B cell (primary cell): ENCODE measurements around the gene TESK2. TPM values are rescaled to one million over a fixed set of nuclear protein-coding genes. Genes with fewer than 3 reads are reported as not detected.

Experiments
- ATAC-seq: fragments of 200-7000 bp; cut with Tn5 transposase; one replicate; pipeline ENCODE4 v1.10.0; 2021; ENCODE audit warnings: low read depth, mild to moderate bottlenecking, moderate number of reproducible peaks, moderate library complexity
- CTCF ChIA-PET: fragments of 350-600 bp; sonication (Branson Sonifier 250); formaldehyde crosslinking; loops from one replicate; lab custom pipeline; 2021; ENCODE audit warnings: antibody characterized with exemption, inconsistent platforms; lab: Charles Lee
- POLR2A ChIA-PET: fragments of 350-600 bp; sonication (Branson Sonifier 250); formaldehyde crosslinking; loops from one replicate; lab custom pipeline; 2021; ENCODE audit warnings: antibody characterized with exemption; lab: Charles Lee
- DNase-seq: peaks from one replicate; pipeline ENCODE4 v3.0.0; 2013
- H2AFZ ChIP-seq: 2 replicates; pipeline ENCODE4 v1.6.1; 2012; ENCODE audit warnings: mild to moderate bottlenecking, low read depth, low read length; ENCODE audit not compliant: insufficient read depth, poor library complexity, severe bottlenecking
- H3K27ac ChIP-seq, 2 donors: 1 replicate in 1 of 2; 2 replicates in 1 of 2; pipeline ENCODE4 v1.5.1; 2012 to 2013; ENCODE audit warnings: low read length in 2 of 2, mild to moderate bottlenecking in 2 of 2, moderate library complexity in 1 of 2
- H3K27me3 ChIP-seq, 4 experiments: fragments of 200-600 bp in 1 of 4; sonication (generic) in 1 of 4; replicated peaks in 1 of 4; 1 replicate in 2 of 4; 2 replicates in 2 of 4; pipeline versions ENCODE4 v1.6.1 to v1.7.0; 2013 to 2016; ENCODE audit warnings: low read length in 3 of 4, mild to moderate bottlenecking in 2 of 4, mixed read lengths in 1 of 4, moderate library complexity in 1 of 4; ENCODE audit not compliant: insufficient read depth in 4 of 4, control insufficient read depth in 3 of 4; ENCODE audit errors: control extremely low read depth in 1 of 4
- H3K36me3 ChIP-seq, 2 experiments: replicated peaks in 1 of 2; 1 replicate in 1 of 2; 2 replicates in 1 of 2; pipeline versions ENCODE4 v1.6.1 to v1.7.1; 2013; ENCODE audit warnings: low read length in 1 of 2; ENCODE audit not compliant: insufficient read depth in 2 of 2, control insufficient read depth in 1 of 2; ENCODE audit errors: control extremely low read depth in 1 of 2, extremely low read depth in 1 of 2
- H3K4me1 ChIP-seq, 2 donors: fragments of 200-600 bp in 1 of 2; sonication (generic) in 1 of 2; 1 replicate in 1 of 2; 2 replicates in 1 of 2; pipeline versions ENCODE4 v1.5.1 to v1.6.1; 2013 to 2017; ENCODE audit warnings: low read length in 2 of 2; ENCODE audit not compliant: control insufficient read depth in 2 of 2, insufficient read depth in 2 of 2
- H3K4me2 ChIP-seq: replicated peaks from 2 replicates; pipeline ENCODE3; 2012; ENCODE audit warnings: mild to moderate bottlenecking, low read depth, low read length; ENCODE audit not compliant: poor library complexity, severe bottlenecking
- H3K4me3 ChIP-seq, 5 experiments: fragments of 200-600 bp in 1 of 5; sonication (generic) in 1 of 5; 1 replicate in 3 of 5; 2 replicates in 2 of 5; pipeline versions ENCODE4 v1.5.1 to v1.7.0; 2011 to 2016; ENCODE audit warnings: low read length in 4 of 5, mild to moderate bottlenecking in 4 of 5, low read depth in 2 of 5, control low read depth in 1 of 5, moderate library complexity in 1 of 5; ENCODE audit not compliant: insufficient read depth in 1 of 5; ENCODE audit errors: control extremely low read depth in 1 of 5, extremely low read depth in 1 of 5
- H3K79me2 ChIP-seq: fragments of 200-600 bp; sonication (generic); one replicate; pipeline ENCODE4 v1.6.0; 2016; ENCODE audit warnings: low read length; ENCODE audit not compliant: control insufficient read depth, insufficient read depth
- H3K9ac ChIP-seq: fragments of 200-600 bp; sonication (generic); 2 replicates; pipeline ENCODE4 v1.6.1; 2017; ENCODE audit warnings: mild to moderate bottlenecking, low read length, moderate library complexity
- H3K9me3 ChIP-seq, 3 donors: one replicate each; pipeline versions ENCODE4 v1.6.1 to v1.7.1; 2013; ENCODE audit warnings: low read length in 2 of 3; ENCODE audit not compliant: control insufficient read depth in 2 of 3, insufficient read depth in 1 of 3; ENCODE audit errors: control extremely low read depth in 1 of 3
- H4K20me1 ChIP-seq: 2 replicates; pipeline ENCODE4 v1.6.0; 2012; ENCODE audit warnings: mild to moderate bottlenecking, low read length; ENCODE audit not compliant: insufficient read depth, control insufficient read depth, poor library complexity, severe bottlenecking
- H3K27ac Mint-ChIP-seq: one replicate; pipeline ENCODE4 v1.8.0; 2021; ENCODE audit warnings: mixed read lengths
- H3K27me3 Mint-ChIP-seq: one replicate; pipeline ENCODE4 v1.8.0; 2021; ENCODE audit warnings: mixed read lengths
- H3K4me1 Mint-ChIP-seq: one replicate; pipeline ENCODE4 v1.8.0; 2021; ENCODE audit warnings: mixed read lengths
- H3K4me3 Mint-ChIP-seq: one replicate; pipeline ENCODE4 v1.8.0; 2021; ENCODE audit warnings: mixed read lengths
- H3K9me3 Mint-ChIP-seq: one replicate; pipeline ENCODE4 v1.8.0; 2022; ENCODE audit warnings: mixed read lengths; ENCODE audit not compliant: insufficient read depth
- EZH2 ChIP-seq: IDR thresholded peaks from 2 replicates; pipeline ENCODE4 v1.6.1; 2012; ENCODE audit warnings: borderline replicate concordance, low read depth, mild to moderate bottlenecking, moderate library complexity, low read length; ENCODE audit not compliant: insufficient read depth, poor library complexity, severe bottlenecking
- WGBS: methylation state at CpG from one replicate; pipeline ENCODE4 v1.1.5; 2013; ENCODE audit warnings: missing lambda C conversion rate; ENCODE audit not compliant: insufficient coverage; 5-methylcytosine and 5-hydroxymethylcytosine counted together
- intact Hi-C: fragments of 100-400 bp; cut with micrococcal nuclease; formaldehyde crosslinking; loops from one replicate; pipeline ENCODE4 v1.10.0; 2022
- polyA plus RNA-seq: library from polyadenylated mRNA; depleted of rRNA; stranded (reverse); fragments of >200 nt; gene quantifications from 2 replicates; pipeline ENCODE4 v1.2.3, GENCODE V29; 2012
- total RNA-seq, 2 donors: library from RNA; stranded (reverse); fragments of 120-200 nt in 1 of 2; gene quantifications; 1 replicate in 1 of 2; 2 replicates in 1 of 2; pipeline versions ENCODE4 v1.2.3 to v1.2.4, GENCODE V29; 2013 to 2022
- TF ChIP-seq, protein P1 (sequence below): fragments of 200-600 bp; IDR thresholded peaks from one replicate; pipeline ENCODE4 v1.8.0; 2022; ENCODE audit warnings: antibody characterized with exemption, mild to moderate bottlenecking

TESK2 gene
- total and polyA plus RNA-seq, 2 donors (not counting 1 experiment from before 2014, with no cell fraction given), result 21.7 to 27.0 TPM

DNA sequence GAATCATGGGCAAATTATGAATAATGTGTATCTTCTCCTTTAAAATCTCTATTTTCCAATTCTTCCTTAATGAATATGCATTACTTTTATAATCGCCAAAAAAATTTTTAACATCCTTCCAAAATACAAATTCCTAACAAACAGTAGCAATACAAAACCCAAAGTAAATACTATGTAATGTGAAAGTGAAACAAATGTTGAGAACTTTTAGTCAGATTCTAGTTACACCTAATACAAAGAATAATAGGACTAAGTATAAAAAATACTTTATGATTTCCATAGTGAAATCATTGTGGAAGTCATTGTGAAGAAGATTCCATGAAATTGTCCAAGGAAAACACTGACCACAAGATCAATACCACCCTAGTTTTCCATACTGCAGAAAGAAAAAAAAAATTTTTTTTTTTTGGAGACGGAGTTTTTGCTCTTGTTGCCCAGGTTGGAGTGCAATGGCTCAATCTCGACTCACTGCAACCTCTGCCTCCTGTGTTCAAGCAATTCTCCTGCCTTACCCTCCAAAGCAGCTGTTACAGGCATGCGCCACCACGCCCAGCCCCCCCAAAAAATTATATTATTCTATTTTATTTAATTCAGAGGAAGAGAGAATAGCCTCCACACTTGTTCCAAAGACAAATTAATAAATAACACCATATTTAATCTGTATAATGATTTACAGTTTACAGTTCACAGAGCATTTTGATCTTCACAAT, 11.8 kb downstream of the TESK2 start:
- Mint-ChIP-seq H3K9me3 (no peaks in the 10 kb centered on the region), H3K4me1 (peaks cover 21% of the 10 kb centered on the region), H3K4me3 (no peak overlapping the region), H3K27ac (no peak overlapping the region), H3K27me3 (no peaks in the 10 kb centered on the region)
- H3K4me3 ChIP-seq, result no peak overlapping the region
- no peak overlapping the region for H3K9ac ChIP-seq
- TF ChIP-seq EZH2, result no peak
- TF ChIP-seq, protein P1, sequence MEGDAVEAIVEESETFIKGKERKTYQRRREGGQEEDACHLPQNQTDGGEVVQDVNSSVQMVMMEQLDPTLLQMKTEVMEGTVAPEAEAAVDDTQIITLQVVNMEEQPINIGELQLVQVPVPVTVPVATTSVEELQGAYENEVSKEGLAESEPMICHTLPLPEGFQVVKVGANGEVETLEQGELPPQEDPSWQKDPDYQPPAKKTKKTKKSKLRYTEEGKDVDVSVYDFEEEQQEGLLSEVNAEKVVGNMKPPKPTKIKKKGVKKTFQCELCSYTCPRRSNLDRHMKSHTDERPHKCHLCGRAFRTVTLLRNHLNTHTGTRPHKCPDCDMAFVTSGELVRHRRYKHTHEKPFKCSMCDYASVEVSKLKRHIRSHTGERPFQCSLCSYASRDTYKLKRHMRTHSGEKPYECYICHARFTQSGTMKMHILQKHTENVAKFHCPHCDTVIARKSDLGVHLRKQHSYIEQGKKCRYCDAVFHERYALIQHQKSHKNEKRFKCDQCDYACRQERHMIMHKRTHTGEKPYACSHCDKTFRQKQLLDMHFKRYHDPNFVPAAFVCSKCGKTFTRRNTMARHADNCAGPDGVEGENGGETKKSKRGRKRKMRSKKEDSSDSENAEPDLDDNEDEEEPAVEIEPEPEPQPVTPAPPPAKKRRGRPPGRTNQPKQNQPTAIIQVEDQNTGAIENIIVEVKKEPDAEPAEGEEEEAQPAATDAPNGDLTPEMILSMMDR, result no peak
- H3K27ac ChIP-seq, result no peak overlapping the region
- intact Hi-C loops, result no loop called here
- ATAC-seq (no peak), DNase-seq (no peak)
- ChIA-PET POLR2A (no interaction called here), CTCF (interaction anchor here (1.1 kb wide), 1 partner anchor 14 kb away, joined by 5 read pairs; no protein-coding TSS in a partner anchor)
- peaks cover 6 to 11% of the 10 kb centered on the region in 2 donors for H3K4me1 ChIP-seq
- no peak overlapping the region for H3K4me2 ChIP-seq
- H2AFZ ChIP-seq, result no peak overlapping the region
- H3K9me3 ChIP-seq, result peaks cover 0 to 3% (median 0%) of the 10 kb centered on the region in 3 donors
- 93% methylated on average over 2 of the region's 5 CpGs for WGBS
- H4K20me1 ChIP-seq, result peaks cover 5% of the 10 kb centered on the region
- no peaks in the 10 kb centered on the region for H3K27me3 ChIP-seq
- no peaks in the 10 kb centered on the region for H3K36me3 ChIP-seq
- peaks cover 27% of the 10 kb centered on the region for H3K79me2 ChIP-seq

DNA sequence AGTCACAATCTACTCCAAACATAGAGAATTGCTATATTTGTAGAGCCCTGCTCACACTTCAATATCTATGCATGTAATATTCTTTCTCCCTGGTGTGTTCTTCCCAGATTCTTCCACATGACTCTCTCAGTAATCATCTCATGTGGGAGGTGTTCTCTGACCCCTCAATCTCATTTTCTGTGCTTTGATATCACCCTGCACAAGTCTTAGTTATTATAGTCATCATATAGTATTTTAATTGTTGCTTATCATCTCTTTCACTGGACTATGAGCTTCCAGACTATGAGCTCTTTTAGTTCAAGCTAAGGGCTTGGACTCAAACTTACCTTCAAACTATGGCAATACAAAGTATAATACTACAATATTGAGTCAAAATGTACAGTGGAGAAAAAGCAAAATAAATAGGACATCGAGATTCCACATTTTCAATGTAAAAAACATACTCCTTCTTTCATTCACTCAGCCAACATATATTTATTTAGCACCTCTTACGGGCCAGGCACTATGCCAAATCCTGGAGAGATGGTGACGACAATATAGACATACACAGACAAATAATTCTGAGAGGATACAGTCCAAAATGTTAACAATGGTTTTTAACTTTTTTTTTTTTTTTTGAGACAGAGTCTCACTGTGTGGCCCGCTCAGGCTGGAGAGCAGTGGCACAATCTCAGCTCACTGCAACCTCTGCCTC, 12.7 kb downstream of the TESK2 start:
- CTCF ChIA-PET, result interaction anchor here (1.5 to 2.0 kb wide), 2 partner anchors 14 to 119 kb away, joined by 4 to 8 read pairs; no protein-coding TSS in a partner anchor
- no CpG with 5 or more reads among the region's 4 CpGs for WGBS
- TF ChIP-seq EZH2, result no peak
- TF ChIP-seq, protein P1, result no peak

More for the DNA sequence above, 12.7 kb downstream of the TESK2 start:
- Histone ChIP-seq H2AFZ (no peak overlapping the region), H4K20me1 (peaks cover 5% of the 10 kb centered on the region), H3K9me3 (peaks cover 0 to 2% (median 0%) of the 10 kb centered on the region in 3 donors), H3K27me3 (no peaks in the 10 kb centered on the region), H3K4me3 (no peak overlapping the region), H3K79me2 (peaks cover 20% of the 10 kb centered on the region), H3K4me1 (peaks cover 6 to 11% of the 10 kb centered on the region in 2 donors), H3K4me2 (no peak overlapping the region), H3K9ac (no peak overlapping the region), H3K36me3 (no peaks in the 10 kb centered on the region), H3K27ac (no peak overlapping the region)
- ATAC-seq (no peak), DNase-seq (no peak)
- H3K9me3 Mint-ChIP-seq, result no peaks in the 10 kb centered on the region
- H3K4me1 Mint-ChIP-seq, result peaks cover 26% of the 10 kb centered on the region
- H3K27me3 Mint-ChIP-seq, result no peaks in the 10 kb centered on the region
- H3K27ac Mint-ChIP-seq, result peak overlapping the region; percentile 11
- POLR2A ChIA-PET, result no interaction called here
- no peak overlapping the region for H3K4me3 Mint-ChIP-seq
- intact Hi-C loops, result no loop called here
